Sigmoid colon (tissue), 7 donors: ENCODE data around the gene MDGA2. TPM values are rescaled to one million over a fixed set of nuclear protein-coding genes. Genes with fewer than 3 reads are reported as not detected.
A peak's percentile ranks its signal among the peaks of the same experiment; 100 is the strongest.

Source experiments
- DNase-seq: peaks from one replicate; pipeline ENCODE4 v3.0.0-alpha.2; 2019
- H3K27ac ChIP-seq, 4 donors: fragments of 200-600 bp; sonication (generic); one replicate each; pipeline ENCODE4 v1.5.1; 2016 to 2019; ENCODE audit warnings: mild to moderate bottlenecking in 1 of 4
- H3K27me3 ChIP-seq, 3 donors: fragments of 200-600 bp; sonication (generic); one replicate each; pipeline ENCODE4 v1.5.1; 2019; ENCODE audit warnings: mild to moderate bottlenecking in 1 of 3
- H3K36me3 ChIP-seq, 4 donors: fragments of 200-600 bp; sonication (generic); one replicate each; pipeline ENCODE4 v1.5.1; 2016 to 2019
- H3K4me1 ChIP-seq, 4 donors: fragments of 200-600 bp; sonication (generic); one replicate each; pipeline ENCODE4 v1.5.1; 2017 to 2019
- H3K4me3 ChIP-seq, 4 donors: fragments of 200-600 bp; sonication (generic); one replicate each; pipeline ENCODE4 v1.5.1; 2017 to 2019; ENCODE audit warnings: mild to moderate bottlenecking in 2 of 4, moderate library complexity in 1 of 4
- H3K9me3 ChIP-seq, 4 donors: fragments of 200-600 bp in 3 of 4; sonication (generic) in 3 of 4; one replicate each; pipeline versions ENCODE4 v1.5.1 to v1.6.1; 2013 to 2019
- EP300 ChIP-seq, 4 donors: sonication (generic); formaldehyde crosslinking; IDR thresholded peaks; one replicate each; pipeline ENCODE4 v1.6.1; 2017; ENCODE audit warnings: antibody characterized with exemption in 4 of 4
- POLR2A ChIP-seq, 2 donors: fragments of 450-650 bp; IDR thresholded peaks; one replicate each; pipeline ENCODE4 v1.6.1; 2016; ENCODE audit warnings: antibody characterized with exemption in 2 of 2, mild to moderate bottlenecking in 2 of 2, moderate library complexity in 2 of 2
- POLR2AphosphoS5 ChIP-seq, 4 donors: sonication (generic); formaldehyde crosslinking; IDR thresholded peaks; one replicate each; pipeline ENCODE4 v1.6.1; 2017; ENCODE audit warnings: antibody characterized with exemption in 4 of 4
- WGBS, 2 donors: extraction: QIAGEN DNeasy Blood & Tissue Kit; methylation state at CpG; one replicate each; pipeline ENCODE4 v1.1.7; 2013; 5-methylcytosine and 5-hydroxymethylcytosine counted together
- intact Hi-C: fragments of 100-400 bp; cut with DNase I; formaldehyde crosslinking; loops from one replicate; pipeline ENCODE4 v1.15.1; 2023
- polyA plus RNA-seq, 3 donors: library from polyadenylated mRNA; stranded (reverse); fragments of 200-250 nt; gene quantifications; one replicate each; pipeline ENCODE4 v1.2.3, GENCODE V29; 2013
- total RNA-seq, 4 donors: library from RNA; depleted of rRNA; stranded (reverse); fragments of >200 nt; gene quantifications; one replicate each; pipeline ENCODE4 v1.1.0, GENCODE V29; 2016
- TF ChIP-seq, protein P1 (sequence below), 4 experiments: fragments of 450-650 bp in 3 of 4; fragments of 200-600 bp in 1 of 4; IDR thresholded peaks; one replicate each; pipeline ENCODE4 v1.5.1; 2016 to 2019; ENCODE audit warnings: antibody characterized with exemption in 4 of 4, mild to moderate bottlenecking in 3 of 4, moderate library complexity in 2 of 4
- donor health status: healthy with polysubstance abuse.
- donor health status: Bipolar disorder and iron deficiency.
- donor health status: healthy.

The MDGA2 gene
- total RNA-seq (1 to 10 TPM in 1 of 4 donors, under 1 TPM in 3; under 0.01 to 1.2 (median 0.34) TPM), polyA plus RNA-seq (under 1 TPM in 1 of 3 donors, not detected in 2; 0.07 TPM)

DNA sequence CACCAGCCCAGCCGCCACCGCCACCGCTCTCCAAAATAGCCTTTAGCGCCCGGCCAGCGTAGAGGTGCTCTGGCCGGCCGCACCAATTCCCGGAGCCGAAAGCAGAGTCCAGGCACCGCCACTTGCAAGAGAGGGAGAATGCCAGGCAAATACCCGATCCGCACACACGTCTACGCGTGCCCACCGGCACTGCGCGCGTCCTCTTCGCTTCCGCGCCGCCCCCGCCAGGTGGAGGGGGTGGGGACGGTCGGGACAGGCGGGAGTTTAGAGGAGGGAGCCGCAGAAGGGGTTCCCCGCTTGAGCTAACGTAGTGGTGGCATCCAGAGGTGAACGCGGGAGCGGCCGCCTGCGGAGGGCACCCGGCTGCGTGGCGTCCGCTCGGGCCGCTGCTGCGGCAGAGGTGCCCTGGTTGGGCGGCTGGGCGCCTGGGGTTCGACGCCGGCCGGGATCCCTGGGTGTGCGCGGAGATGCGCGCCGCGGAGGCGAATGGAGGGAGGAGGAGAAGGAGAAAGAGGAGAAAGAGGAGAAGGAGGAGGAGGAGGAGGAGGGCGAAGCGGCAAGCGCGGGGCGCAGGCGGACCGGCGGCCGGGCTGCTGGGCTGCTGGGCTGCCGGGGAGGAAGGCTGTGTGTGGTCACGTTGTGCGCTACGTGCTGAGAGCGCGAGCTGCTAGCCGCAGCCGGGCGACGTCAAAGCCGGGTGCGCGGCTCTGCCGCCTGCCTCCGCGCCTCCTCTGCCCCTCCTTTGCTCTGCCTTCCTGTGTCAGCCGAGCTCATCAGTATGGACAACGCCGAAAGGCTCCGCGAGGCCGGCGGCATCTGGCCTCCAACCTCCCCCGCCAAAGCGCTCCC, at the start of gene MDGA2:
TSS of gene MDGA2 (minus strand) at position 140 of the 849 bp plus-strand sequence.
- H3K36me3 ChIP-seq, result no peaks in the 10 kb centered on the region
- H3K4me1 ChIP-seq, result peaks cover 0 to 27% (median 23%) of the 10 kb centered on the region in 4 donors
- 3 to 12% methylated on average over 90 of the region's 90 CpGs for WGBS, 2 donors
- intact Hi-C loops, result no loop called here
- H3K27me3 ChIP-seq, result peaks cover 31 to 70% (median 36%) of the 10 kb centered on the region in 3 donors
- TF ChIP-seq POLR2A (IDR thresholded peaks at IDR 0.05) (no peak), POLR2AphosphoS5 (IDR thresholded peaks at IDR 0.05) (no peak), EP300 (IDR thresholded peaks at IDR 0.05) (no peak)
- no peak for DNase-seq
- H3K27ac ChIP-seq, result no peak within 1 kb of the TSS
- no peaks in the 10 kb centered on the region for H3K9me3 ChIP-seq
- H3K4me3 ChIP-seq, result peak within 1 kb of the TSS; percentile 14 to 45 (median 32)

DNA sequence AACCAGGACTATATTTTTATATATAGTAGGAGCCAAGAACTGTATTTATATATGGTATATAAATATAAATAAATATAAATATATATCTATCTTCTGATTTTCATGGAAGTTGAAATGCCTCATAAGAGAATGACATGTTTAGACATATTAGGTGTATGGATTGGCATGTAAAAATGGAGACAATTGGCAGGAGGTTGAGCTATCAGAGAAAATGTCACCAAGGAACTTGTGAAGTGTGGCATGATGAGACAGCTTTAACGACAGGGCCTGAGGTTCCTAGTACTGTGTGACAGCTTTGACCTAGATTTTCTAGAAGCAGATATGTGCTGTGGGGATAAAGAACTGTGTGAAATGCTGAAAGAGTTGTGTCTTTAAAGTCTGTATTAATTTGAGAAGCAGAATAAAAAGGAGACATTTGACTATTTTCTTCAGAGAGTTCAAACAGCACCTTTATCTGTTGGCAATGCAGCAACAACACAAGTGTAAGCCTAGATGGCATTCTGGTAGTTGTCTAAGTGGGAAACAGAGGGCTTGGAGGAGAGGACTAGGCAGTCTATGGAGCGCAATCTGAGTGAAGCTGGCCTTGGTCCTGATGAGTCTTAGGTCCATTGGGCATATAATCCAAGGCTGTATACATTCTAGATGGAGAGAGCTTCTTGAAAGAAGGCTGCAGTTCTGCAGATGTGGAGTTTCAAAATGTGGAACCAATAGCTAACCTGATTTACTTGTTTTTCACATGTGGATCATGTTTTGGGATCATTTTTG, 47.7 kb upstream of the MDGA2 start:
- 85 to 90% methylated on average over 2 of the region's 2 CpGs for WGBS, 2 donors
- Histone ChIP-seq H3K27ac (no peak overlapping the region), H3K9me3 (no peaks in the 10 kb centered on the region), H3K36me3 (no peaks in the 10 kb centered on the region), H3K4me3 (no peak overlapping the region), H3K27me3 (no peaks in the 10 kb centered on the region), H3K4me1 (no peaks in the 10 kb centered on the region)
- TF ChIP-seq EP300 (IDR thresholded peaks at IDR 0.05) (no peak), POLR2AphosphoS5 (IDR thresholded peaks at IDR 0.05) (no peak), POLR2A (IDR thresholded peaks at IDR 0.05) (no peak)
- TF ChIP-seq, protein P1, sequence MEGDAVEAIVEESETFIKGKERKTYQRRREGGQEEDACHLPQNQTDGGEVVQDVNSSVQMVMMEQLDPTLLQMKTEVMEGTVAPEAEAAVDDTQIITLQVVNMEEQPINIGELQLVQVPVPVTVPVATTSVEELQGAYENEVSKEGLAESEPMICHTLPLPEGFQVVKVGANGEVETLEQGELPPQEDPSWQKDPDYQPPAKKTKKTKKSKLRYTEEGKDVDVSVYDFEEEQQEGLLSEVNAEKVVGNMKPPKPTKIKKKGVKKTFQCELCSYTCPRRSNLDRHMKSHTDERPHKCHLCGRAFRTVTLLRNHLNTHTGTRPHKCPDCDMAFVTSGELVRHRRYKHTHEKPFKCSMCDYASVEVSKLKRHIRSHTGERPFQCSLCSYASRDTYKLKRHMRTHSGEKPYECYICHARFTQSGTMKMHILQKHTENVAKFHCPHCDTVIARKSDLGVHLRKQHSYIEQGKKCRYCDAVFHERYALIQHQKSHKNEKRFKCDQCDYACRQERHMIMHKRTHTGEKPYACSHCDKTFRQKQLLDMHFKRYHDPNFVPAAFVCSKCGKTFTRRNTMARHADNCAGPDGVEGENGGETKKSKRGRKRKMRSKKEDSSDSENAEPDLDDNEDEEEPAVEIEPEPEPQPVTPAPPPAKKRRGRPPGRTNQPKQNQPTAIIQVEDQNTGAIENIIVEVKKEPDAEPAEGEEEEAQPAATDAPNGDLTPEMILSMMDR (IDR thresholded peaks at IDR 0.05), result no peak
- intact Hi-C loops, result no loop called here
- DNase-seq, result no peak

DNA sequence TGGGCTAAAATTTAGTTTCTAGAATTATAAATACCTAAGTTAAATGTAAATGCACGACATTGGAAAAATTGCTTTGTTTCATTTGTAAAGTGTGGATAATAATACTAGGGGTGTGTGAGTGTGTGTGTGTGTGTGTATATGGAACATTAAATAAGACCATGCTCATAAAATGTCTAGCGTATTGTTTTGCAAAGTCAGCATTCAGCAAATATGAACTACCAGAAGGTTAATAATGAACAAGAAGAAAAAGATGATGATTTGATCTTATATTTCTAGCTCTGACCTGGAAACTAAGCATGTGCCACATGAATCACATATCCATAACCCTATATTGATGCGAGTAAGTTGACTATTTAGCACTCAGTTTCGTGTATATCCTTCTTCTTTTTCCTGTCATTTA, 44.9 kb upstream of the MDGA2 start:
- DNase-seq, result no peak
- Histone ChIP-seq H3K27me3 (no peaks in the 10 kb centered on the region), H3K4me1 (no peaks in the 10 kb centered on the region), H3K27ac (no peak overlapping the region), H3K4me3 (no peak overlapping the region), H3K36me3 (no peaks in the 10 kb centered on the region), H3K9me3 (no peaks in the 10 kb centered on the region)
- WGBS, 2 donors, result 60 to 80% methylated on average over 4 of the region's 4 CpGs
- no peak for TF ChIP-seq EP300 (IDR thresholded peaks at IDR 0.05)
- TF ChIP-seq POLR2AphosphoS5 (IDR thresholded peaks at IDR 0.05), result no peak
- no peak for TF ChIP-seq POLR2A (IDR thresholded peaks at IDR 0.05)
- intact Hi-C loops, result no loop called here

DNA sequence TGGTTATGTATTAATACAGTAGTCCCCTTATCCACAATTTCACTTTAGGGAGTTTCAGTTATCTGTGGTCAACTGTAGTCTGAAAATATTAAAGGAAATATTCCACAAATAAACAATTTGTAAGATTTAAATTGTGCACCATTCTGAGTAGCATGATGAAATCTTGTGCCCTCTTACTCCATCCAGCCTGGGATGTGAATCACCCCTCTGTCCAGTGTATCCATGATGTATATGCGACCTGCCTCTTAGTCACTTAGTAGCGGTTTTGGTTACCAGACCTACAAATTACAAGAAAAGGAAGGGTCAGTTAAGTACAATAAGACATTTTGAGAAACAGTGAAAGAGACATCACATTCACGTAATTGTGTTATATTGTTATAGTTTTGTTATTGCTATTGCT, 39.9 kb upstream of the MDGA2 start:
- WGBS, 2 donors, result 79 to 85% methylated on average over 3 of the region's 3 CpGs
- DNase-seq, result no peak
- no peaks in the 10 kb centered on the region for H3K36me3 ChIP-seq
- H3K9me3 ChIP-seq, result no peaks in the 10 kb centered on the region
- no peak overlapping the region for H3K27ac ChIP-seq
- no peaks in the 10 kb centered on the region for H3K27me3 ChIP-seq
- H3K4me3 ChIP-seq, result no peak overlapping the region
- intact Hi-C loops, result no loop called here
- TF ChIP-seq POLR2A (IDR thresholded peaks at IDR 0.05) (no peak), EP300 (IDR thresholded peaks at IDR 0.05) (no peak), POLR2AphosphoS5 (IDR thresholded peaks at IDR 0.05) (no peak)
- TF ChIP-seq, protein P1 (IDR thresholded peaks at IDR 0.05), result no peak
- H3K4me1 ChIP-seq, result no peaks in the 10 kb centered on the region

DNA sequence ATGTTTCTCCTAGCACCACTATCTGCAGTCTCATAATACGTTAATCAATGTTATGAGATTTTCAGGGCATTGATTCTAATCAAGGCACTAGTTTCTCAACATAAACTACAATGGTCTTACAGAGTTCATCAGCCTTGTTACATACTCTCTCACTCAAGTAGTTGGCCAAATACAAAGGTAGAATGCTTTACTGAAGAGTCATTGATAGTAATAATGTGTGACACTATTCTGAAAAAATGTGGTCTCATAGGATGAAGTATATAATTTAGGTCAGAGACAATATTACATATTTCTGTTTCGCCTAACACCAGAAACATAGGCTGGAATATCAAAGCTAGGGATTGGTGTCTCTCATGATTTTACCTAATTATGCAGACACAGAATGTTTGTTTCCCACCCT, 35.2 kb upstream of the MDGA2 start:
- Histone ChIP-seq H3K4me3 (no peak overlapping the region), H3K36me3 (no peaks in the 10 kb centered on the region), H3K27ac (no peak overlapping the region), H3K27me3 (no peaks in the 10 kb centered on the region), H3K9me3 (no peaks in the 10 kb centered on the region), H3K4me1 (no peaks in the 10 kb centered on the region)
- DNase-seq, result no peak
- intact Hi-C loops, result no loop called here
- TF ChIP-seq EP300 (IDR thresholded peaks at IDR 0.05) (no peak), POLR2A (IDR thresholded peaks at IDR 0.05) (no peak), POLR2AphosphoS5 (IDR thresholded peaks at IDR 0.05) (no peak)
- TF ChIP-seq, protein P1 (IDR thresholded peaks at IDR 0.05), result no peak
- 77 to 87% methylated on average over 2 of the region's 2 CpGs for WGBS, 2 donors
